ENCODE data around the gene LPAR6.
"Not testable (repeated sequence)": the region's sequence is repeated elsewhere in the genome, so short reads cannot be mapped to it uniquely, and the experiment has no call there.

Gene LPAR6

DNA sequence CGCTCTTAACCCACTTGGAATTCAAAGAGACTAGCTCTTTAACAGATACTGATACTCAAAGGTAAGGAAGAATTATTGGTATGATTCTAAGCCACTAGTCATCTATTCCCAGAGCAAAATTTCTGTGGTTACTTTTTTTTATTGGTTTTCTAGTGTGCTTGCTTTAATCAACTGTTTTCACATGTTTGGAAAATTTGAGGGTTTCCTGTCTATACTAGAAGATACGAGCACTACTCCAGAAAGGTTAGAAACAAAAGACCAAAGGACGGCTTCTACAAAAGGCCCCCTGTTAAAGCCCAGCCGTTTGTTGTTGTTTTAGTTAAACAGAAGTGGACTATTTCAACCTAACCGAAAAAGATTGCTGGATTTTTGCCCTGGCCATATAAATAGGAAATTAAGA, 18.5 kb upstream of the LPAR6 start:
- DNase-seq (ENCODE audit: extremely low read depth, low read depth): no peak
- TF ChIP-seq, protein P1, sequence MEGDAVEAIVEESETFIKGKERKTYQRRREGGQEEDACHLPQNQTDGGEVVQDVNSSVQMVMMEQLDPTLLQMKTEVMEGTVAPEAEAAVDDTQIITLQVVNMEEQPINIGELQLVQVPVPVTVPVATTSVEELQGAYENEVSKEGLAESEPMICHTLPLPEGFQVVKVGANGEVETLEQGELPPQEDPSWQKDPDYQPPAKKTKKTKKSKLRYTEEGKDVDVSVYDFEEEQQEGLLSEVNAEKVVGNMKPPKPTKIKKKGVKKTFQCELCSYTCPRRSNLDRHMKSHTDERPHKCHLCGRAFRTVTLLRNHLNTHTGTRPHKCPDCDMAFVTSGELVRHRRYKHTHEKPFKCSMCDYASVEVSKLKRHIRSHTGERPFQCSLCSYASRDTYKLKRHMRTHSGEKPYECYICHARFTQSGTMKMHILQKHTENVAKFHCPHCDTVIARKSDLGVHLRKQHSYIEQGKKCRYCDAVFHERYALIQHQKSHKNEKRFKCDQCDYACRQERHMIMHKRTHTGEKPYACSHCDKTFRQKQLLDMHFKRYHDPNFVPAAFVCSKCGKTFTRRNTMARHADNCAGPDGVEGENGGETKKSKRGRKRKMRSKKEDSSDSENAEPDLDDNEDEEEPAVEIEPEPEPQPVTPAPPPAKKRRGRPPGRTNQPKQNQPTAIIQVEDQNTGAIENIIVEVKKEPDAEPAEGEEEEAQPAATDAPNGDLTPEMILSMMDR (IDR thresholded peaks at IDR 0.05; ENCODE audit: low read depth, low read length): no peak

DNA sequence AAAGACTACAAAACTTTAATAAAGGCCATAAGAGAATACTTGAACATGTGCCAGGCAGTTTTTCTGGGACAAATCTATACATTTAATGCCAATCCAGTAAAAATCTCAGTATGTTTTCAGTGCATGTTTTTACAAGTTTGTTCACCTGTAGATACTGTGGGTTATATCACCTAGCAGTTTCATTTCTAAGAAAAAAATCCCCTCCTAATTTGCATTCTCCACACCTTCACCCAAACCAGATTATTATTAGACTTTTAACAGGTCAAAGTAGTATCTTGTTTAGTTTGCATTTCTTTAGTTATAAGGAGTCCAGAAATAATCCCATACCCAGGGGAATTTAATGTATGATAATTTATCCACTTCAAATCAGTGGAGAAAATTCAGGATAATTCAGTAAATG, 17.0 kb upstream of the LPAR6 start:
- DNase-seq (ENCODE audit: extremely low read depth, low read depth): no peak
- TF ChIP-seq, protein P1 (IDR thresholded peaks at IDR 0.05; ENCODE audit: low read depth, low read length): no peak

DNA sequence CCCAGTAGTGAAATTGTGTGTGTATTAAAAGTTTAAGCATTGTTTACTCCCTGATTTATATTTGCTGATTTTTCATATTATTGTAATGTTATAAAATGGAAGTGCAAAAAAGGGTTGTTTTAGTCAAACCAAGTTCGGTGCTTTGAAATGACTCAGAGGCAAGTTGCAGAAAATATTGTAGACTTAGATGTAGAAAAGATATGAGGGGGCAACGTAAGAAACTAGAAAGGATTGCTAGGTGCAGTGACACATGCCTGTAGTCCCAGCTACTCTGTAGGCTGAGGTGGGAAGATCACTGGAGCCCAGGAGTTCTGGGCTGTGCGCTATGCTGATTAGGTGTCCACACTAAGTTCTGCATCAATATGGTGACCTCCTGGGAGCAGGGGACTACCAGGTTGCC, 16.1 kb upstream of the LPAR6 start:
- DNase-seq (ENCODE audit: extremely low read depth, low read depth): no peak
- TF ChIP-seq, protein P1 (IDR thresholded peaks at IDR 0.05; ENCODE audit: low read depth, low read length): no peak

DNA sequence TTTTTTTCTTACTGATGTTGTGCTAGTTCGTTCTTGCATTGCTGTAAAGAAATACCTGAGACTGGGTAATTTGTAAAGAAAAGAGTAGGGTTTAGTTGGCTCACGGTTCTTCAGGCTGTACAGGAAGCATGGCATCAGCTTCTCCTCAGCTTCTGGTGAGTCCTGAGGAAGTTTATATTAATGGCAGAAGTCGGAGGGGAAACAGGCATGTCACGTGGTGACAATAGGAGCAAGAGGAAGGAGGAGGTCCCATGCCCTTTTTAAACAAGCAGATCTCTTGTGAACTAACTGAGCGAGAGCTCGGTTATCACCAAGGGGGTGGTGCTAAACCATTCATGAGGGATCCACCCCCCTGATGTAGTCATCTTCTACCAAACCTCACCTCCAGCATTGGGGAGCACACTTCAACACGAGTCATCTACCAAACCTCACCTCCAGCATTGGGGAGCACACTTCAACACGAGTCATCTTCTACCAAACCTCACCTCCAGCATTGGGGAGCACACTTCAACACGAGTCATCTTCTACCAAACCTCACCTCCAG, 13.9 kb upstream of the LPAR6 start:
- DNase-seq (ENCODE audit: extremely low read depth, low read depth): not testable (repeated sequence)

DNA sequence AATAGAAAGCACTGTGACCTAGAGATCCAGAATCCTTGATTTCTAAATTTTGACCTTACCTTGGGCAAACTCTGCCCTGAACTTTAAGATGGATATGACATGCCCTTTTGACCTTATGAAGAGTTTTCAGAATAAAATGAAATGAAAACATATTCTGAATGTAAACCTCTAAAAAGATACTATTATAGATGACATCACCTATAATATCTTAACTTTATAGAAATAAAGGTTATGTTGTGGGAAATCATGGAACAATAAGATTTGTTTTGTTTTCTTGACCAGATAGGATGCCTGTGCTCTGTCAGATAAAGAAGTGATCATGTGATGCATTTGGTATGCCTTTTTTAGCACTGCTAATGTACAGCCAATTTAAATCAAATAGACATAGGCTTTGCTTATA, 13.1 kb upstream of the LPAR6 start:
- TF ChIP-seq, protein P1 (IDR thresholded peaks at IDR 0.05; ENCODE audit: low read depth, low read length): no peak
- no peak for DNase-seq (ENCODE audit: extremely low read depth, low read depth)

DNA sequence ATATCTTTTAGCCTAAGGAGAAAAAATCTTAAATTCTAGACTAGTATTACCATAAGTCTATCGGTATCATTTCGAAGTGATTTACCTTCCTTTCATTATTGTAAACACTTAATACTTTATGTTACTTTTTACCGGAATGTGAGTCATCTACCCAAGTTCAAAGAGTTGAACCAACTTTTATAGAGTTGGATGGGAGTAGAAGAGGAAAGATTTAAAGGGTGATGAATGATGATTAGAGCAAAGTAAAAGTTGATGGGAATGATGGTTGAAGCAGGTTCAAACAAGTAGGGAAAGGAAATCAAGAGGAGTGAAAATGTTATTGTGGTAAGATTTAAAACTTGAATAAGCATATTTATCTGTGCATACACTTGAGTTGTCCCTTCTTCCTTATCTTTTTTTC, 11.3 kb upstream of the LPAR6 start:
- no peak for DNase-seq (ENCODE audit: extremely low read depth, low read depth)
- TF ChIP-seq, protein P1 (IDR thresholded peaks at IDR 0.05; ENCODE audit: low read depth, low read length): no peak

DNA sequence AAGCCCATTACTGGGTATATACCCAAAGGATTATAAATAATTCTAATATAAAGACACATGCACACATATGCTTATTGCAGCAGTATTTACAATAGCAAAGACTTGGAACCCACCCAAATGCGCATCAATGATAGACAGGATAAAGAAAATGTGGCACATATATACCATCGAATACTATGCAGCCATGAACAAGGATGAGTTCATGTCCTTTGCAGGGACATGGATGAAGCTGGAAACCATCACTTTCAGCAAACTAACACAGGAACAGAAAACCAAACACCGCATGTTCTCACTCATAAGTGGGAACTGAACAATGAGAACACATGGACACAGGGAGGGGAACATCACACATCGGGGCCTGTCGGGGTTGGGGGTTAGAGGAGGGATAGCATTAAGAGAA, 9.1 kb upstream of the LPAR6 start:
- DNase-seq (ENCODE audit: extremely low read depth, low read depth): not testable (repeated sequence)

DNA sequence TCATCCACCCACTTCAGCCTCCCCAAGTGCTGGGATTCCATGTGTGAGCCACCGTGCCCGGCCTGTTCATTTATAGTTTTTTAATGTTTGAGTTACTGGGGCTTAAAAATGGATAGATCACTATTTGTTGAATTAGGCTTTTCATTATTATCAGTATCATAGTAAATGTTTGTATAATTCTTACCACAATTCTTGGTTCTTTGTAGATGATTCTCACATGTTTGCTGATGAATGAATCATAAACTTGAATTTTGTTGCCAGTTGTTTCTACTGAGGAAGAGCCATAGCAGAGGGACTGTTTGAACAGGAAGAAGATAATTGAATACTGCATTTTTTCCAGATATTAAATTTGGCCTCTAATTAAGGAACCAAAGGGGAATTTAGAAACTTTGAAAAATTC, 2.6 kb upstream of the LPAR6 start:
- DNase-seq (ENCODE audit: extremely low read depth, low read depth): no peak
- TF ChIP-seq, protein P1 (IDR thresholded peaks at IDR 0.05; ENCODE audit: low read depth, low read length): no peak
